ENCODE results near the gene CERS6.

GRCh38 chr2:168683996-168684395 is 227.9 kb downstream of the CERS6 start:
- TF ChIP-seq CTCF (IDR thresholded peaks at IDR 0.05) (no peak), POLR2A (IDR thresholded peaks at IDR 0.05) (no peak)

All from esophagus squamous epithelium (tissue), 4 donors.